ENCODE data around the gene DVL1. TPM values are rescaled to one million over a fixed set of nuclear protein-coding genes. Genes with fewer than 3 reads are reported as not detected.

The DVL1 gene
- polyA plus RNA-seq, 1 donor from 2014 or later: 100 TPM

GRCh38 chr1:1327291-1327690 lies 21.9 kb downstream of the DVL1 start:
- TF ChIP-seq EP300 (conservative IDR thresholded peaks at IDR 0.05; ENCODE audit: poor library complexity, severe bottlenecking): no peak
- TF ChIP-seq REST (IDR thresholded peaks at IDR 0.05; ENCODE audit: borderline replicate concordance): no peak
- no peak for TF ChIP-seq TAF1 (IDR thresholded peaks at IDR 0.05; ENCODE audit: low read depth)
- no peak for TF ChIP-seq MXI1 (conservative IDR thresholded peaks at IDR 0.05; ENCODE audit: poor library complexity, severe bottlenecking)
- no peak for TF ChIP-seq RAD21 (conservative IDR thresholded peaks at IDR 0.05)
- no peak for TF ChIP-seq CTCF (IDR thresholded peaks at IDR 0.05; ENCODE audit: poor library complexity, severe bottlenecking)
- no peak overlapping the region for H3K27ac ChIP-seq (ENCODE audit: low read length)
- no peak overlapping the region for H3K9ac ChIP-seq (ENCODE audit: low read length)
- H3F3A ChIP-seq (ENCODE audit: insufficient read depth, low read length, poor library complexity, severe bottlenecking): no peaks in the 10 kb centered on the region
- H3K36me3 ChIP-seq (ENCODE audit: insufficient read depth, low read length): no peaks in the 10 kb centered on the region
- no peaks in the 10 kb centered on the region for H3K9me3 ChIP-seq (ENCODE audit: low read length)
- no peaks in the 10 kb centered on the region for H3K27me3 ChIP-seq (ENCODE audit: insufficient read depth, low read depth, low read length)
- H3K4me3 ChIP-seq (ENCODE audit: low read length): no peak overlapping the region
- H3K9me2 ChIP-seq (ENCODE audit: insufficient read depth, low read length): no peaks in the 10 kb centered on the region
- no peak overlapping the region for H2AFZ ChIP-seq (ENCODE audit: low read depth, low read length)
- H3K79me2 ChIP-seq (replicated peaks; ENCODE audit: insufficient read depth, low read length): peaks cover 26% of the 10 kb centered on the region
- H3K4me2 ChIP-seq (ENCODE audit: low read length): no peak overlapping the region
- no peaks in the 10 kb centered on the region for H4K20me1 ChIP-seq (ENCODE audit: insufficient read depth)

GRCh38 chr1:1326075-1326605 lies 23.1 kb downstream of the DVL1 start:
- Histone ChIP-seq H3K79me2 (replicated peaks; ENCODE audit: insufficient read depth, low read length) (peaks cover 34% of the 10 kb centered on the region), H4K20me1 (ENCODE audit: insufficient read depth) (peaks cover 5% of the 10 kb centered on the region), H3K9me3 (ENCODE audit: low read length) (no peaks in the 10 kb centered on the region), H3K36me3 (ENCODE audit: insufficient read depth, low read length) (no peaks in the 10 kb centered on the region), H3K4me3 (ENCODE audit: low read length) (peak overlapping the region; percentile 99), H3K9me2 (ENCODE audit: insufficient read depth, low read length) (no peaks in the 10 kb centered on the region), H3K27me3 (ENCODE audit: insufficient read depth, low read depth, low read length) (no peaks in the 10 kb centered on the region), H3K27ac (ENCODE audit: low read length) (no peak overlapping the region), H2AFZ (ENCODE audit: low read depth, low read length) (no peak overlapping the region), H3F3A (ENCODE audit: insufficient read depth, low read length, poor library complexity, severe bottlenecking) (no peaks in the 10 kb centered on the region), H3K9ac (ENCODE audit: low read length) (peak overlapping the region; percentile 93), H3K4me2 (ENCODE audit: low read length) (no peak overlapping the region)
- TF ChIP-seq POLR2AphosphoS5 (IDR thresholded peaks at IDR 0.05) (no peak), EP300 (conservative IDR thresholded peaks at IDR 0.05; ENCODE audit: poor library complexity, severe bottlenecking) (no peak), RAD21 (conservative IDR thresholded peaks at IDR 0.05) (no peak), EZH2 (IDR thresholded peaks at IDR 0.05; ENCODE audit: borderline replicate concordance, insufficient read depth, low read length, poor library complexity, severe bottlenecking) (no peak), MXI1 (conservative IDR thresholded peaks at IDR 0.05; ENCODE audit: poor library complexity, severe bottlenecking) (no peak), TAF1 (IDR thresholded peaks at IDR 0.05; ENCODE audit: low read depth) (no peak)
